Measurements from ENCODE around the gene FAM107B. TPM values are rescaled to one million over a fixed set of nuclear protein-coding genes. Genes with fewer than 3 reads are reported as not detected.

The FAM107B gene
- total RNA-seq, 1 experiment from 2014 or later = 24.5 TPM

GRCh38 chr10:14543046-14543903 is 231.4 kb downstream of the FAM107B start:
- H3K4me1 Mint-ChIP-seq = peaks cover 22% of the 10 kb centered on the region in 2 experiments
- no peak; the same call in 1 of the 3 replicates for TF ChIP-seq CTCF (conservative IDR thresholded peaks at IDR 0.05)
- H3K79me2 ChIP-seq (ENCODE audit: insufficient read depth, low read length) = no peaks in the 10 kb centered on the region

More at GRCh38 chr10:14543046-14543903, 231.4 kb downstream of the FAM107B start:
- no peak overlapping the region for H4K5ac ChIP-seq (ENCODE audit: insufficient read length, low read depth, low read length)
- no peak overlapping the region for H3T11ph ChIP-seq (ENCODE audit: low read length)
- no peaks in the 10 kb centered on the region; the same call in 1 of the 2 replicates for H3K4me1 ChIP-seq (ENCODE audit: insufficient read depth, low read length)
- Mint-ChIP-seq H3K27me3 (ENCODE audit: low read depth) (no peaks in the 10 kb centered on the region), H3K36me3 (ENCODE audit: insufficient read depth in 1 of 3, low read depth in 3 of 3) (peaks cover 1 to 6% (median 5%) of the 10 kb centered on the region in 3 experiments; a peak in 3 of 7 replicates), H3K27ac (peak overlapping the region; percentile 53 to 91 (median 56); a peak in 5 of 7 replicates), H3K4me3 (no peak overlapping the region), H3K9me3 (no peaks in the 10 kb centered on the region)
- no peak overlapping the region for H2BK5ac ChIP-seq (ENCODE audit: insufficient read length, low read length)
- H3K27me3 ChIP-seq (ENCODE audit: insufficient read depth, low read length) = no peaks in the 10 kb centered on the region
- H3K4me2 ChIP-seq (ENCODE audit: insufficient read depth, insufficient read length, low read length) = no peak overlapping the region
- no peak overlapping the region for H3K14ac ChIP-seq (ENCODE audit: insufficient read depth, low read length)
- no peak for DNase-seq
- no peak overlapping the region for H2BK15ac ChIP-seq (ENCODE audit: low read depth, low read length)
- no peak overlapping the region for H4K91ac ChIP-seq (ENCODE audit: insufficient read length, low read depth, low read length)
- H3K56ac ChIP-seq (ENCODE audit: insufficient read length, low read depth, low read length) = no peak overlapping the region
- H3K18ac ChIP-seq (ENCODE audit: insufficient read length, low read depth, low read length) = no peak overlapping the region
- H3K79me1 ChIP-seq (ENCODE audit: insufficient read depth, low read depth, low read length, poor library complexity, severe bottlenecking) = no peaks in the 10 kb centered on the region
- H2BK120ac ChIP-seq (ENCODE audit: low read depth, low read length, poor library complexity, severe bottlenecking) = no peak overlapping the region
- WGBS (ENCODE audit: extremely low coverage, insufficient read length, low lambda C conversion rate) = no CpG with 5 or more reads among the region's 11 CpGs
- no peak overlapping the region for H2BK20ac ChIP-seq (ENCODE audit: low read depth, low read length, poor library complexity, severe bottlenecking)
- H3K9me3 ChIP-seq (ENCODE audit: control insufficient read depth, low read depth, low read length) = no peaks in the 10 kb centered on the region
- no peak overlapping the region for H4K8ac ChIP-seq (replicated peaks; ENCODE audit: insufficient read length, low read depth, low read length)
- no peak overlapping the region for H3K23ac ChIP-seq (ENCODE audit: insufficient read length, low read depth, low read length)
- H3K9ac ChIP-seq (ENCODE audit: extremely low read depth, insufficient read length, low read length) = no peak overlapping the region
- no peak overlapping the region for H2AFZ ChIP-seq (ENCODE audit: low read length)
- H2BK12ac ChIP-seq (ENCODE audit: insufficient read length, low read depth, low read length) = no peak overlapping the region
- no peak overlapping the region for H3K27ac ChIP-seq (ENCODE audit: insufficient read length, low read depth, low read length)
- no peak overlapping the region for H3K4ac ChIP-seq (ENCODE audit: low read depth, low read length)
- no peak overlapping the region for H2AK5ac ChIP-seq (ENCODE audit: insufficient read length, low read length)
- no peaks in the 10 kb centered on the region for H4K20me1 ChIP-seq (ENCODE audit: control insufficient read depth, insufficient read depth, insufficient read length)
- no peaks in the 10 kb centered on the region for H3K23me2 ChIP-seq (ENCODE audit: insufficient read length, low read depth, low read length, poor library complexity, severe bottlenecking)

All from H9 (cell line).